HepG2 (cell line): ENCODE results near the gene GRIN3B. TPM values are rescaled to one million over a fixed set of nuclear protein-coding genes. Genes with fewer than 3 reads are reported as not detected.

Source experiments
- CEBPG ChIP-seq: IDR thresholded peaks from 2 replicates; pipeline ENCODE4 v1.6.1; 2016
- GABPB1 ChIP-seq: IDR thresholded peaks from 2 replicates; pipeline ENCODE4 v1.6.1; 2016; ENCODE audit warnings: mild to moderate bottlenecking, missing genetic modification reagents, moderate library complexity, missing compliant biosample characterization
- IRF2 ChIP-seq: IDR thresholded peaks from 2 replicates; pipeline ENCODE4 v1.6.1; 2018; ENCODE audit warnings: missing genetic modification reagents, missing compliant biosample characterization
- NCOA5 ChIP-seq: sonication (generic); formaldehyde crosslinking; IDR thresholded peaks from 2 replicates; pipeline ENCODE4 v1.4.0; 2020; ENCODE audit warnings: missing genetic modification reagents
- NPAS2 ChIP-seq: sonication (generic); formaldehyde crosslinking; IDR thresholded peaks from 2 replicates; pipeline ENCODE4 v1.8.0; 2022; ENCODE audit warnings: mild to moderate bottlenecking, missing genetic modification reagents, borderline replicate concordance
- RAD21 ChIP-seq: fragments of 450-650 bp; formaldehyde crosslinking; IDR thresholded peaks from 2 replicates; pipeline ENCODE4 v1.5.0; 2020; ENCODE audit warnings: mild to moderate bottlenecking
- TBX3 ChIP-seq: fragments of 450-650 bp; IDR thresholded peaks from 2 replicates; pipeline ENCODE4 v1.6.1; 2017; ENCODE audit warnings: antibody characterized with exemption, mild to moderate bottlenecking, inconsistent platforms, borderline replicate concordance
- TCF7 ChIP-seq: sonication (generic); IDR thresholded peaks from 2 replicates; pipeline ENCODE4 v1.6.1; 2016; ENCODE audit warnings: antibody characterized with exemption, low read depth
- ZNF121 ChIP-seq: sonication (generic); formaldehyde crosslinking; IDR thresholded peaks from 2 replicates; pipeline ENCODE4 v1.5.0; 2020; ENCODE audit warnings: mild to moderate bottlenecking, missing genetic modification reagents
- ZNF225 ChIP-seq: sonication (generic); formaldehyde crosslinking; IDR thresholded peaks from 2 replicates; pipeline ENCODE4 v1.4.0; 2020; ENCODE audit warnings: mild to moderate bottlenecking, missing genetic modification reagents
- ZNF446 ChIP-seq: sonication (generic); formaldehyde crosslinking; IDR thresholded peaks from 2 replicates; pipeline ENCODE4 v1.5.0; 2020; ENCODE audit warnings: mild to moderate bottlenecking, missing genetic modification reagents
- polyA plus RNA-seq, 8 experiments: library from polyadenylated mRNA; depleted of rRNA in 3 of 8; stranded (reverse) in 7 of 8; unstranded in 1 of 8; fragments of >200 nt; fragmentation: Illumina TruSeq in 4 of 8; extraction: Trizol in 4 of 8; gene quantifications; 2 replicates each; pipeline versions ENCODE4 v1.2.1 to v1.2.3, GENCODE V29; 2011 to 2016; ENCODE audit warnings: low read depth in 4 of 8, missing spikeins in 1 of 8, mixed read lengths in 1 of 8; ENCODE audit not compliant: insufficient read depth in 1 of 8
- total RNA-seq, 5 experiments: library from RNA; depleted of rRNA; stranded (reverse); fragments of >200 nt; fragmentation: Illumina TruSeq; extraction: Trizol; gene quantifications; 2 replicates each; pipeline ENCODE4 v1.2.3, GENCODE V29; 2016; ENCODE audit warnings: low read depth in 1 of 5
- TF ChIP-seq, protein P1 (sequence below): sonication (generic); formaldehyde crosslinking; IDR thresholded peaks from 2 replicates; pipeline ENCODE4 v1.4.0; 2020; ENCODE audit warnings: missing genetic modification reagents, mild to moderate bottlenecking, borderline replicate concordance
- TF ChIP-seq, protein P2 (sequence below): sonication (generic); formaldehyde crosslinking; IDR thresholded peaks from 2 replicates; pipeline ENCODE4 v1.8.0; 2022; ENCODE audit warnings: mild to moderate bottlenecking, missing genetic modification reagents; ENCODE audit not compliant: insufficient replicate concordance
- TF ChIP-seq, protein P3 (sequence below): IDR thresholded peaks from 2 replicates; pipeline ENCODE4 v1.6.1; 2016; ENCODE audit warnings: low read depth
- TF ChIP-seq, protein P4 (sequence below): sonication (generic); formaldehyde crosslinking; IDR thresholded peaks from 2 replicates; pipeline ENCODE4 v1.4.0; 2020; ENCODE audit warnings: missing genetic modification reagents, mild to moderate bottlenecking, borderline replicate concordance
- TF ChIP-seq, protein P5 (sequence below), 2 experiments: fragments of 450-650 bp in 1 of 2; sonication (generic) in 1 of 2; formaldehyde crosslinking; IDR thresholded peaks; 2 replicates each; pipeline versions ENCODE4 v1.5.0 to v1.8.0; 2020 to 2022; ENCODE audit warnings: mild to moderate bottlenecking in 1 of 2, missing genetic modification reagents in 1 of 2
- TF ChIP-seq, protein P6 (sequence below): sonication (generic); formaldehyde crosslinking; IDR thresholded peaks from 2 replicates; pipeline ENCODE4 v1.5.0; 2020; ENCODE audit warnings: mild to moderate bottlenecking, low read depth, missing genetic modification reagents, borderline replicate concordance

GRIN3B gene
- total and polyA plus RNA-seq, 2 of the 13 experiments (the other 11 are each of a cell fraction or from before 2014, with no cell fraction given), result 0.07 to 0.20 TPM

DNA sequence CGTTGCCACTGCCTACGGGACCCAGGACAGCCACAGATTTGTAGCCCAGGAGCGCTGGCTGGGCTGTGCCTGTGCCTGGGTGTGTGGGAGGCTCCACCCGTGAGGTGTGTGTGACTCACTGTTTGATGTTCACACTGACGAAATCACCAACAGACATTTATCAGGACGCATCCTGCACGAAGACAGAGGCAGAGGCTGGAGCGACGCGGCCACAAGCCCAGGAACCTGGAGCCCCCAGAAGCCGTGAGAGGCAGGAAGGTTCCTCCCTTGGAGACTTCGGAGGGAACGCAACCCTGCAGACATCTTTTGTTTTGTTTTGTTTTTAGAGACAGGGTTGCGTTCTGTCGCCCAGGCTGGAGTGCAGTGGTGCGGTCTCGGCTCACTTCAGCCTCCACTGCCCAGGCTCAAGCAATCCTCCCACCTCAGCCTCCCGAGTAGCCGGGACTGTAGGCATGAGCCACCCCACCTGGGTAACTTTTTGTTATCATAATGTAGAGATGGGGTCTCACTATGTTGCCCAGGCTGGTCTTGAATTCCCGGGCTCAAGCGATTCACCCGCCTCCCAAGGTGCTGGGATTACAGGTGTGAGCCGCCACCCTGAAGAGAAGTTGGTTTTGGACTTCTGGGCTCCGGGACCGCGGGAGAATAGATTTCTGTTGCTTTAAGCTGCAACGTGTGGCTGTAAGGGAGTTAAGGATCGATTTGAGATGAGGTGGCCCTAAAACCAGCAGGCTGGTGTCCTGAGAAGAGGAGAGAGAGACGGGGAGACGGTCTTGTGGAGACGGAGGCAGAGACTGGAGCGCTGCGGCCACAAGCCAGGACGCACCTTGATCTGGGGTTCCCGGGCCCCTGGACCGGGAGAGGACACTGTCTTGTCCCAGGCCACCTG, 41.0 kb upstream of the GRIN3B start (continued):
- TF ChIP-seq, protein P1, sequence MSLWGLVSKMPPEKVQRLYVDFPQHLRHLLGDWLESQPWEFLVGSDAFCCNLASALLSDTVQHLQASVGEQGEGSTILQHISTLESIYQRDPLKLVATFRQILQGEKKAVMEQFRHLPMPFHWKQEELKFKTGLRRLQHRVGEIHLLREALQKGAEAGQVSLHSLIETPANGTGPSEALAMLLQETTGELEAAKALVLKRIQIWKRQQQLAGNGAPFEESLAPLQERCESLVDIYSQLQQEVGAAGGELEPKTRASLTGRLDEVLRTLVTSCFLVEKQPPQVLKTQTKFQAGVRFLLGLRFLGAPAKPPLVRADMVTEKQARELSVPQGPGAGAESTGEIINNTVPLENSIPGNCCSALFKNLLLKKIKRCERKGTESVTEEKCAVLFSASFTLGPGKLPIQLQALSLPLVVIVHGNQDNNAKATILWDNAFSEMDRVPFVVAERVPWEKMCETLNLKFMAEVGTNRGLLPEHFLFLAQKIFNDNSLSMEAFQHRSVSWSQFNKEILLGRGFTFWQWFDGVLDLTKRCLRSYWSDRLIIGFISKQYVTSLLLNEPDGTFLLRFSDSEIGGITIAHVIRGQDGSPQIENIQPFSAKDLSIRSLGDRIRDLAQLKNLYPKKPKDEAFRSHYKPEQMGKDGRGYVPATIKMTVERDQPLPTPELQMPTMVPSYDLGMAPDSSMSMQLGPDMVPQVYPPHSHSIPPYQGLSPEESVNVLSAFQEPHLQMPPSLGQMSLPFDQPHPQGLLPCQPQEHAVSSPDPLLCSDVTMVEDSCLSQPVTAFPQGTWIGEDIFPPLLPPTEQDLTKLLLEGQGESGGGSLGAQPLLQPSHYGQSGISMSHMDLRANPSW (CRISPR knock-in tag), result no peak
- TF ChIP-seq ZNF225 (0 out of 2 replicates have a peak, but pooled peaks have one; percentile 35), RAD21 (no peak), CEBPG (CRISPR knock-in tag) (peak; percentile 41), ZNF121 (CRISPR knock-in tag) (peak; percentile 95), IRF2 (no peak), ZNF446 (CRISPR knock-in tag) (no peak), NCOA5 (CRISPR knock-in tag) (no peak), GABPB1 (CRISPR knock-in tag) (peak; percentile 26; the same call in 1 of the 2 replicates), TBX3 (0 out of 2 replicates have a peak, but pooled peaks have one; percentile 21), TCF7 (no peak), NPAS2 (no peak)
- TF ChIP-seq, protein P2, sequence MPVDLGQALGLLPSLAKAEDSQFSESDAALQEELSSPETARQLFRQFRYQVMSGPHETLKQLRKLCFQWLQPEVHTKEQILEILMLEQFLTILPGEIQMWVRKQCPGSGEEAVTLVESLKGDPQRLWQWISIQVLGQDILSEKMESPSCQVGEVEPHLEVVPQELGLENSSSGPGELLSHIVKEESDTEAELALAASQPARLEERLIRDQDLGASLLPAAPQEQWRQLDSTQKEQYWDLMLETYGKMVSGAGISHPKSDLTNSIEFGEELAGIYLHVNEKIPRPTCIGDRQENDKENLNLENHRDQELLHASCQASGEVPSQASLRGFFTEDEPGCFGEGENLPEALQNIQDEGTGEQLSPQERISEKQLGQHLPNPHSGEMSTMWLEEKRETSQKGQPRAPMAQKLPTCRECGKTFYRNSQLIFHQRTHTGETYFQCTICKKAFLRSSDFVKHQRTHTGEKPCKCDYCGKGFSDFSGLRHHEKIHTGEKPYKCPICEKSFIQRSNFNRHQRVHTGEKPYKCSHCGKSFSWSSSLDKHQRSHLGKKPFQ (CRISPR knock-in tag), result peak; percentile 50
- TF ChIP-seq, protein P3, sequence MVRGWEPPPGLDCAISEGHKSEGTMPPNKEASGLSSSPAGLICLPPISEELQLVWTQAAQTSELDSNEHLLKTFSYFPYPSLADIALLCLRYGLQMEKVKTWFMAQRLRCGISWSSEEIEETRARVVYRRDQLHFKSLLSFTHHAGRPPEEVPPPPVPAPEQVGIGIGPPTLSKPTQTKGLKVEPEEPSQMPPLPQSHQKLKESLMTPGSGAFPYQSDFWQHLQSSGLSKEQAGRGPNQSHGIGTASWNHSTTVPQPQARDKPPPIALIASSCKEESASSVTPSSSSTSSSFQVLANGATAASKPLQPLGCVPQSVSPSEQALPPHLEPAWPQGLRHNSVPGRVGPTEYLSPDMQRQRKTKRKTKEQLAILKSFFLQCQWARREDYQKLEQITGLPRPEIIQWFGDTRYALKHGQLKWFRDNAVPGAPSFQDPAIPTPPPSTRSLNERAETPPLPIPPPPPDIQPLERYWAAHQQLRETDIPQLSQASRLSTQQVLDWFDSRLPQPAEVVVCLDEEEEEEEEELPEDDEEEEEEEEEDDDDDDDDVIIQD (CRISPR knock-in tag), result 0 out of 2 replicates have a peak, but pooled peaks have one; percentile 17
- TF ChIP-seq, protein P4, sequence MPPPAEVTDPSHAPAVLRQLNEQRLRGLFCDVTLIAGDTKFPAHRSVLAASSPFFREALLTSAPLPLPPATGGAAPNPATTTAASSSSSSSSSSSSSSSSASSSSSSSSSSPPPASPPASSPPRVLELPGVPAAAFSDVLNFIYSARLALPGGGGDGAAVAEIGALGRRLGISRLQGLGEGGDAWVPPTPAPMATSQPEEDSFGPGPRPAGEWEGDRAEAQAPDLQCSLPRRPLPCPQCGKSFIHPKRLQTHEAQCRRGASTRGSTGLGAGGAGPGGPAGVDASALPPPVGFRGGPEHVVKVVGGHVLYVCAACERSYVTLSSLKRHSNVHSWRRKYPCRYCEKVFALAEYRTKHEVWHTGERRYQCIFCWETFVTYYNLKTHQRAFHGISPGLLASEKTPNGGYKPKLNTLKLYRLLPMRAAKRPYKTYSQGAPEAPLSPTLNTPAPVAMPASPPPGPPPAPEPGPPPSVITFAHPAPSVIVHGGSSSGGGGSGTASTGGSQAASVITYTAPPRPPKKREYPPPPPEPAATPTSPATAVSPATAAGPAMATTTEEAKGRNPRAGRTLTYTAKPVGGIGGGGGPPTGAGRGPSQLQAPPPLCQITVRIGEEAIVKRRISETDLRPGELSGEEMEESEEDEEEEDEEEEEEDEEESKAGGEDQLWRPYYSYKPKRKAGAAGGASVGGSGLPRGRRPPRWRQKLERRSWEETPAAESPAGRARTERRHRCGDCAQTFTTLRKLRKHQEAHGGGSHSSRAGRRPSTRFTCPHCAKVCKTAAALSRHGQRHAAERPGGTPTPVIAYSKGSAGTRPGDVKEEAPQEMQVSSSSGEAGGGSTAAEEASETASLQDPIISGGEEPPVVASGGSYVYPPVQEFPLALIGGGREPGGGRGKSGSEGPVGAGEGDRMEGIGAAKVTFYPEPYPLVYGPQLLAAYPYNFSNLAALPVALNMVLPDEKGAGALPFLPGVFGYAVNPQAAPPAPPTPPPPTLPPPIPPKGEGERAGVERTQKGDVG (CRISPR knock-in tag), result peak; percentile 23; the same call in 1 of the 2 replicates
- TF ChIP-seq, protein P5, sequence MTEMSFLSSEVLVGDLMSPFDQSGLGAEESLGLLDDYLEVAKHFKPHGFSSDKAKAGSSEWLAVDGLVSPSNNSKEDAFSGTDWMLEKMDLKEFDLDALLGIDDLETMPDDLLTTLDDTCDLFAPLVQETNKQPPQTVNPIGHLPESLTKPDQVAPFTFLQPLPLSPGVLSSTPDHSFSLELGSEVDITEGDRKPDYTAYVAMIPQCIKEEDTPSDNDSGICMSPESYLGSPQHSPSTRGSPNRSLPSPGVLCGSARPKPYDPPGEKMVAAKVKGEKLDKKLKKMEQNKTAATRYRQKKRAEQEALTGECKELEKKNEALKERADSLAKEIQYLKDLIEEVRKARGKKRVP (CRISPR knock-in tag; IDR thresholded peaks at IDR 0.05), result peak in 1 of 2 experiments; percentile 45; a peak in 1 of 4 replicates
- TF ChIP-seq, protein P6, sequence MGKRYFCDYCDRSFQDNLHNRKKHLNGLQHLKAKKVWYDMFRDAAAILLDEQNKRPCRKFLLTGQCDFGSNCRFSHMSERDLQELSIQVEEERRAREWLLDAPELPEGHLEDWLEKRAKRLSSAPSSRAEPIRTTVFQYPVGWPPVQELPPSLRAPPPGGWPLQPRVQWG (CRISPR knock-in tag), result no peak
